Measurements from ENCODE around the gene FBH1.

FBH1 gene

DNA sequence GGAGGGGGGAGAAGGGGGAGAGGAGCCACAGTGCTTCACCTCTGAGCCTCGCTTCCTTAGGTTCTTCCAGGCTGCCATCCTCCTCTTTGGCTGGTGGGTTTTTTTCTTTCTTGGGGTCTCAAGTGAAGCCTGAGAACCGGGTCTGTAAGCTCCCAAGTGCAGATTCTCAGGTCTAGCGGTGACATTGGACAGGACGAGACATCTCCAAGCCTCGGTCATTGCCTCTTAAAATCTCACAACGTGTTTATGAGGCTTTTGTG, 88.1 kb downstream of the FBH1 start:
- DNase-seq (ENCODE audit: low spot score) = no peak
- no peak for ATAC-seq (ENCODE audit: low read depth)
- peak overlapping the region; percentile 62 for H3K4me3 ChIP-seq (ENCODE audit: severe bottlenecking)
- H3K27me3 ChIP-seq (ENCODE audit: insufficient read depth, poor library complexity, severe bottlenecking) = no peaks in the 10 kb centered on the region
- no peaks in the 10 kb centered on the region for H3K36me3 ChIP-seq (ENCODE audit: low read depth)
- TF ChIP-seq, protein P1, sequence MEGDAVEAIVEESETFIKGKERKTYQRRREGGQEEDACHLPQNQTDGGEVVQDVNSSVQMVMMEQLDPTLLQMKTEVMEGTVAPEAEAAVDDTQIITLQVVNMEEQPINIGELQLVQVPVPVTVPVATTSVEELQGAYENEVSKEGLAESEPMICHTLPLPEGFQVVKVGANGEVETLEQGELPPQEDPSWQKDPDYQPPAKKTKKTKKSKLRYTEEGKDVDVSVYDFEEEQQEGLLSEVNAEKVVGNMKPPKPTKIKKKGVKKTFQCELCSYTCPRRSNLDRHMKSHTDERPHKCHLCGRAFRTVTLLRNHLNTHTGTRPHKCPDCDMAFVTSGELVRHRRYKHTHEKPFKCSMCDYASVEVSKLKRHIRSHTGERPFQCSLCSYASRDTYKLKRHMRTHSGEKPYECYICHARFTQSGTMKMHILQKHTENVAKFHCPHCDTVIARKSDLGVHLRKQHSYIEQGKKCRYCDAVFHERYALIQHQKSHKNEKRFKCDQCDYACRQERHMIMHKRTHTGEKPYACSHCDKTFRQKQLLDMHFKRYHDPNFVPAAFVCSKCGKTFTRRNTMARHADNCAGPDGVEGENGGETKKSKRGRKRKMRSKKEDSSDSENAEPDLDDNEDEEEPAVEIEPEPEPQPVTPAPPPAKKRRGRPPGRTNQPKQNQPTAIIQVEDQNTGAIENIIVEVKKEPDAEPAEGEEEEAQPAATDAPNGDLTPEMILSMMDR (IDR thresholded peaks at IDR 0.05; ENCODE audit: poor library complexity, severe bottlenecking) = peak; percentile 7
- no peaks in the 10 kb centered on the region for H3K4me1 ChIP-seq (ENCODE audit: insufficient read depth, poor library complexity, severe bottlenecking)
- H3K9me3 ChIP-seq (ENCODE audit: severe bottlenecking) = no peaks in the 10 kb centered on the region
- no peak overlapping the region for H3K27ac ChIP-seq (ENCODE audit: poor library complexity, severe bottlenecking)

DNA sequence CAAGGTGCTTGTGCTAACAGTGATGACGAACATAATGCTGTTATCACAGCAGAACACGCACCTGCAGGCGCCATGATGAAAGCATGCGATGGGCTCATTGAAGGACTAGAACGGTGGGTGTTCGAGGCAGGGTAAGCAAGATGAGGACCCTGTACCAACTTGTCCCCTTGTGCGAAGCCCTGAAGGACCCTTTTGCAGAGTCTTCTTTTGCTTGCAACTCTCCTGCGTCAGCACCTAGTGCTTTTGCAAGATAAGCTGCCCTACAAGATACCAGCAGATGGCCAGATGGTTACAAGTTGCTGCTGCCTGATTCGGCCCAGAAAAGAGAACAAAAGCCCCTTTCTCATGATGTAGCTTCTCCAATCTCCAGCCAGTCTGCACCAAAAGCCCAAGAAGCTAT, 91.5 kb downstream of the FBH1 start:
- TF ChIP-seq, protein P1 (IDR thresholded peaks at IDR 0.05; ENCODE audit: poor library complexity, severe bottlenecking) = no peak
- H3K27me3 ChIP-seq (ENCODE audit: insufficient read depth, poor library complexity, severe bottlenecking) = no peaks in the 10 kb centered on the region
- H3K4me1 ChIP-seq (ENCODE audit: insufficient read depth, poor library complexity, severe bottlenecking) = no peaks in the 10 kb centered on the region
- no peak overlapping the region for H3K27ac ChIP-seq (ENCODE audit: poor library complexity, severe bottlenecking)
- no peak for DNase-seq (ENCODE audit: low spot score)
- no peak overlapping the region for H3K4me3 ChIP-seq (ENCODE audit: severe bottlenecking)
- no peak for ATAC-seq (ENCODE audit: low read depth)
- H3K9me3 ChIP-seq (ENCODE audit: severe bottlenecking) = no peaks in the 10 kb centered on the region
- no peaks in the 10 kb centered on the region for H3K36me3 ChIP-seq (ENCODE audit: low read depth)

- Histone ChIP-seq H3K36me3 (ENCODE audit: low read depth) (no peaks in the 10 kb centered on the region), H3K4me3 (ENCODE audit: severe bottlenecking) (no peak overlapping the region), H3K9me3 (ENCODE audit: severe bottlenecking) (no peaks in the 10 kb centered on the region), H3K27me3 (ENCODE audit: insufficient read depth, poor library complexity, severe bottlenecking) (no peaks in the 10 kb centered on the region), H3K27ac (ENCODE audit: poor library complexity, severe bottlenecking) (no peak overlapping the region), H3K4me1 (ENCODE audit: insufficient read depth, poor library complexity, severe bottlenecking) (no peaks in the 10 kb centered on the region)
- TF ChIP-seq, protein P1 (IDR thresholded peaks at IDR 0.05; ENCODE audit: poor library complexity, severe bottlenecking) = no peak
- DNase-seq (ENCODE audit: low spot score) (no peak), ATAC-seq (ENCODE audit: low read depth) (no peak)
These were observed 93.7 kb downstream of the FBH1 start for GRCh38 chr10:5983774-5984173.

DNA sequence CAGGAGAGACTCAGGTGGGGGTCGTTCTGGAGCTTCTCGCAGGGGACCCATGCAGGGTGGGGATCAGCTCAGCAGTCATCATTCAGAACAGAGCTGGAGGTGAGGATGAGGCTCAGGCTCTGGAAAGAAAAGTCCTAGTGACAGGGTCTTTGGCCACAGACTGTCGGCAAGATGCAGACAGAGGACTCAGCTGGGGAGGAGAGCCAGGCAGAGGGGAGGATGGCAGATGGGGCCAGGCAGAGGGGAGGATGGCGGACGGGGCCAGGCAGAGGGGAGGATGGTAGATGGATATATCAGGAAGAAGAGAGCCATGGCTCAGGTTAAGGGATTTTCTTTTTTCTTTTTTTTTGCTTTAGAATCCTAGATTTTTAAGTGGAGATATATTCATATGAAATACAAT, 95.0 kb downstream of the FBH1 start:
- Histone ChIP-seq H3K27ac (ENCODE audit: poor library complexity, severe bottlenecking) (no peak overlapping the region), H3K4me3 (ENCODE audit: severe bottlenecking) (no peak overlapping the region), H3K36me3 (ENCODE audit: low read depth) (no peaks in the 10 kb centered on the region), H3K9me3 (ENCODE audit: severe bottlenecking) (no peaks in the 10 kb centered on the region), H3K27me3 (ENCODE audit: insufficient read depth, poor library complexity, severe bottlenecking) (no peaks in the 10 kb centered on the region), H3K4me1 (ENCODE audit: insufficient read depth, poor library complexity, severe bottlenecking) (no peaks in the 10 kb centered on the region)
- no peak for DNase-seq (ENCODE audit: low spot score)
- TF ChIP-seq, protein P1 (IDR thresholded peaks at IDR 0.05; ENCODE audit: poor library complexity, severe bottlenecking) = no peak
- no peak for ATAC-seq (ENCODE audit: low read depth)

All from RWPE2 (cell line).